Spleen (tissue), 11 donors: ENCODE results near the gene POU2F3. TPM values are rescaled to one million over a fixed set of nuclear protein-coding genes. Genes with fewer than 3 reads are reported as not detected.
A peak's percentile ranks its signal among the peaks of the same experiment; 100 is the strongest.

Experiments used
- DNase-seq: peaks from one replicate; pipeline ENCODE4 v3.0.0-alpha.2; 2020
- H3K27ac ChIP-seq, 8 donors: fragments of 200-600 bp; sonication (generic) in 7 of 8; 1 replicate in 4 of 8; 2 replicates in 4 of 8; pipeline versions ENCODE4 v1.5.0 to v1.8.0; 2016 to 2021; ENCODE audit warnings: inconsistent platforms in 4 of 8, mild to moderate bottlenecking in 4 of 8, moderate library complexity in 1 of 8
- H3K27me3 ChIP-seq, 7 donors: fragments of 200-600 bp; sonication (generic) in 6 of 7; replicated peaks in 1 of 7; 1 replicate in 4 of 7; 2 replicates in 3 of 7; pipeline versions ENCODE4 v1.5.0 to v1.8.0; 2016 to 2021; ENCODE audit warnings: inconsistent platforms in 3 of 7, mild to moderate bottlenecking in 1 of 7
- H3K36me3 ChIP-seq, 6 donors: fragments of 200-600 bp; sonication (generic) in 5 of 6; 1 replicate in 4 of 6; 2 replicates in 2 of 6; pipeline versions ENCODE4 v1.5.0 to v1.8.0; 2016 to 2021; ENCODE audit warnings: inconsistent platforms in 2 of 6
- H3K4me1 ChIP-seq, 6 donors: fragments of 200-600 bp; sonication (generic) in 5 of 6; 1 replicate in 3 of 6; 2 replicates in 3 of 6; pipeline versions ENCODE4 v1.5.0 to v1.8.0; 2016 to 2021; ENCODE audit warnings: inconsistent platforms in 3 of 6
- H3K4me3 ChIP-seq, 8 donors: fragments of 200-600 bp; sonication (generic) in 7 of 8; 1 replicate in 4 of 8; 2 replicates in 4 of 8; pipeline versions ENCODE4 v1.5.0 to v1.8.0; 2016 to 2021; ENCODE audit warnings: inconsistent platforms in 4 of 8, mild to moderate bottlenecking in 4 of 8, moderate library complexity in 2 of 8
- H3K9me3 ChIP-seq, 8 donors: fragments of 200-600 bp; sonication (generic) in 7 of 8; 1 replicate in 4 of 8; 2 replicates in 4 of 8; pipeline versions ENCODE4 v1.5.0 to v1.8.0; 2016 to 2021; ENCODE audit warnings: inconsistent platforms in 4 of 8
- CTCF ChIP-seq, 11 experiments: fragments of 200-600 bp in 7 of 11; fragments of 450-650 bp in 4 of 11; sonication (generic) in 4 of 11; IDR thresholded peaks in 8 of 11; conservative IDR thresholded peaks in 3 of 11; 1 replicate in 7 of 11; 2 replicates in 4 of 11; pipeline versions ENCODE4 v1.4.0 to v1.8.0; 2016 to 2021; ENCODE audit warnings: antibody characterized with exemption in 11 of 11, inconsistent platforms in 4 of 11, mild to moderate bottlenecking in 1 of 11
- POLR2A ChIP-seq, 3 donors: fragments of 450-650 bp; IDR thresholded peaks; one replicate each; pipeline ENCODE4 v1.5.1; 2017; ENCODE audit warnings: antibody characterized with exemption in 3 of 3, mild to moderate bottlenecking in 1 of 3
- POLR2AphosphoS5 ChIP-seq, 3 donors: sonication (generic); formaldehyde crosslinking; IDR thresholded peaks; one replicate each; pipeline ENCODE4 v1.5.1; 2017; ENCODE audit warnings: antibody characterized with exemption in 3 of 3
- WGBS, 5 donors: extraction: QIAGEN DNeasy Blood & Tissue Kit in 3 of 5; methylation state at CpG; one replicate each; pipeline versions ENCODE4 v1.1.5 to v1.1.7; 2013 to 2018; 5-methylcytosine and 5-hydroxymethylcytosine counted together
- intact Hi-C: fragments of 100-400 bp; cut with DNase I; formaldehyde crosslinking; loops from one replicate; pipeline ENCODE4 v1.15.0; 2023; ENCODE audit warnings: low total_unique reads
- polyA plus RNA-seq, 3 donors: library from polyadenylated mRNA; stranded (reverse); fragments of 200-250 nt; gene quantifications; one replicate each; pipeline ENCODE4 v1.2.1, GENCODE V29; 2013
- total RNA-seq, 7 donors: library from RNA; depleted of rRNA in 3 of 7; stranded (reverse); fragments of >200 nt in 3 of 7; fragmentation: NEBNext Ultra II Directional in 4 of 7; extraction: Animal tissue kit (Norgen Biotek cat#: 25700) in 4 of 7; gene quantifications; one replicate each; pipeline versions ENCODE4 v1.1.0 to v1.2.1, GENCODE V29; 2016 to 2021
- donor health status: healthy with polysubstance abuse.
- donor health status: DM: no; HTN: no; CAD: no; lungs with moderate emphysema.
- donor health status: DM: no; HTN: no; CAD: no.
- donor health status: Bipolar disorder and iron deficiency.
- donor health status: healthy.
- donor health status: DM: no; HTN: no; CAD: no.
- donor health status: DM: yes; HTN: yes; CAD: no.

The POU2F3 gene
- total and polyA plus RNA-seq, 10 donors: 0.04 to 0.27 (median 0.19) TPM; not detected in 4

DNA sequence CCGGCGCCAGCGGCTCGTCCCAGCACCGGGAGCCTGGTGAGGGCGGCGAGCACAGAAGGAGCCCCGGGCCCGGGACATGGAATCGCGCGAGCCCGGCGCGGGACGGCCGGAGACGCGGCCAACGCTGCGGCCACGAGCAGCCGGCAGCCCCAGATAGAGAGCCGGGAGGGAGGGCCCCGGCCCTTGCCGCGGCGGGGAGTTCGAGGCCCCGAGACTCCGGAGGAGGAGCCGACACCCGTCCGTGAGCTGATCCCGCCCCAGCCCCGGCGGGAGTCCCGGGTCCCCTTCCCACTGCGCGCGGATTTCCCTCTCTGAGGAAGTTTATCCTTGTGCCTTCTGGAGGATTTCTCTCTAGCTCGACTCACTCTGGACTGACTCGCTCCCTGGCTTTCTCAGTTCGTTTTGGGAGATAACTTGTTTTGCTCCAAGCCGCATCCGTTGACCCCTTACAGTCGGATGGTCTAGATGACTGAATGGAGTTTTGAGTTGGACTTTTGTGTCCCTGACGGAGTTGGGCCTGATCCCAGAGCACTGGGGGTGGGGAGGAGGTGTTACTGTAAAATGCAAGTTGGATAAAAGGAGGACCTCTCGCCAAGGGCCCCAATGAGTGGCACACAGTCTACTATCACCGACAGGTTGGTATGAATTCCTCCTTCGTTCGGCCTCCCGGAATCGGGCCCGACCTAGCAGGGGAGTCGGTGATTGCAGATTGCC is 96.9 kb downstream of the POU2F3 start:
- intact Hi-C loops: loop anchor here (10.0 kb wide), 1 partner anchor 348 kb away; no protein-coding TSS in a partner anchor
- Histone ChIP-seq H3K27me3 (peaks cover 0 to 86% (median 0%) of the 10 kb centered on the region in 7 donors), H3K36me3 (no peaks in the 10 kb centered on the region), H3K4me3 (peak overlapping the region; percentile 73 to 94 (median 86)), H3K27ac (peak overlapping the region; percentile 81 to 95 (median 91)), H3K4me1 (peaks cover 0 to 74% (median 46%) of the 10 kb centered on the region in 6 donors), H3K9me3 (no peaks in the 10 kb centered on the region)
- TF ChIP-seq POLR2AphosphoS5 (IDR thresholded peaks at IDR 0.05) (no peak), POLR2A (IDR thresholded peaks at IDR 0.05) (no peak), CTCF (IDR thresholded peaks at IDR 0.05 in 8 of 11, conservative IDR thresholded peaks at IDR 0.05 in 3 of 11) (no peak)
- 1 to 3% (median 1%) methylated on average over 24 to 56 of the region's 56 CpGs for WGBS, 5 donors
- peak; percentile 78 for DNase-seq

- Histone ChIP-seq H3K4me1 (peaks cover 0 to 81% (median 50%) of the 10 kb centered on the region in 6 donors), H3K27ac (peak overlapping the region; percentile 81 to 95 (median 91)), H3K4me3 (peak overlapping the region; percentile 73 to 94 (median 86)), H3K36me3 (no peaks in the 10 kb centered on the region), H3K9me3 (peaks cover 0 to 3% (median 0%) of the 10 kb centered on the region in 8 donors), H3K27me3 (peaks cover 0 to 87% (median 6%) of the 10 kb centered on the region in 7 donors)
- TF ChIP-seq POLR2A (IDR thresholded peaks at IDR 0.05): no peak
- no peak for TF ChIP-seq CTCF (IDR thresholded peaks at IDR 0.05 in 8 of 11, conservative IDR thresholded peaks at IDR 0.05 in 3 of 11)
- no peak for TF ChIP-seq POLR2AphosphoS5 (IDR thresholded peaks at IDR 0.05)
- no peak for DNase-seq
- intact Hi-C loops: loop anchor here (10.0 kb wide), 1 partner anchor 347 kb away; no protein-coding TSS in a partner anchor
- 22 to 30% (median 27%) methylated on average over 18 of the region's 18 CpGs for WGBS, 5 donors
Observed at GRCh38 chr11:120337355-120338106, 97.6 kb downstream of the POU2F3 start.

GRCh38 chr11:120338107-120338933 is 98.4 kb downstream of the POU2F3 start:
- 45 to 71% (median 62%) methylated on average over 7 of the region's 7 CpGs for WGBS, 5 donors
- Histone ChIP-seq H3K4me3 (peak overlapping the region; percentile 73 to 94 (median 86)), H3K4me1 (peaks cover 0 to 85% (median 57%) of the 10 kb centered on the region in 6 donors), H3K27ac (peak overlapping the region in 7 of 8 donors; percentile 87 to 95 (median 91)), H3K36me3 (no peaks in the 10 kb centered on the region), H3K27me3 (peaks cover 0 to 87% (median 9%) of the 10 kb centered on the region in 7 donors), H3K9me3 (peaks cover 0 to 5% (median 0%) of the 10 kb centered on the region in 8 donors)
- TF ChIP-seq POLR2AphosphoS5 (IDR thresholded peaks at IDR 0.05): no peak
- no peak for TF ChIP-seq POLR2A (IDR thresholded peaks at IDR 0.05)
- TF ChIP-seq CTCF (IDR thresholded peaks at IDR 0.05 in 8 of 11, conservative IDR thresholded peaks at IDR 0.05 in 3 of 11): no peak
- intact Hi-C loops: loop anchor here (10.0 kb wide), 1 partner anchor 346 kb away; no protein-coding TSS in a partner anchor
- DNase-seq: no peak
